Colonic mucosa (tissue), 4 donors: Measurements from ENCODE around the gene NCK2. TPM values are rescaled to one million over a fixed set of nuclear protein-coding genes. Genes with fewer than 3 reads are reported as not detected.

ENCODE experiments used
- DNase-seq: peaks from one replicate; pipeline ENCODE4 v3.0.0-alpha.2; 2020
- H3K27ac ChIP-seq: fragments of 200-600 bp; one replicate; pipeline ENCODE4 v1.8.0; 2021
- H3K27me3 ChIP-seq: fragments of 200-600 bp; one replicate; pipeline ENCODE4 v1.8.0; 2021
- H3K36me3 ChIP-seq: fragments of 200-600 bp; one replicate; pipeline ENCODE4 v1.8.0; 2021
- H3K4me1 ChIP-seq: fragments of 200-600 bp; one replicate; pipeline ENCODE4 v1.8.0; 2021; ENCODE audit warnings: mild to moderate bottlenecking
- H3K4me3 ChIP-seq: fragments of 200-600 bp; one replicate; pipeline ENCODE4 v1.8.0; 2021
- H3K9ac ChIP-seq, 2 donors: one replicate each; pipeline ENCODE4 v1.7.0; 2013; ENCODE audit warnings: control low read depth in 2 of 2, low read depth in 2 of 2, low read length in 2 of 2
- H3K9me3 ChIP-seq: fragments of 200-600 bp; one replicate; pipeline ENCODE4 v1.8.0; 2021
- CTCF ChIP-seq: fragments of 200-600 bp; IDR thresholded peaks from one replicate; pipeline ENCODE4 v1.8.0; 2022; ENCODE audit warnings: antibody characterized with exemption, mild to moderate bottlenecking
- intact Hi-C: fragments of 100-400 bp; cut with DNase I; formaldehyde crosslinking; loops from one replicate; pipeline ENCODE4 v1.14.1; 2022
- total RNA-seq, 2 donors: library from RNA; stranded (reverse); fragmentation: NEBNext Ultra II Directional in 1 of 2; extraction: Animal tissue kit (Norgen Biotek cat#: 25700) in 1 of 2; gene quantifications; one replicate each; pipeline ENCODE4 v1.2.1, GENCODE V29; 2021
- donor health status: healthy.
- donor health status: DM: no; HTN: no; CAD: no.
- donor health status: DM: no; HTN: no; CAD: no.

Gene NCK2
- total RNA-seq, 2 donors from 2014 or later, result 51.3 to 67.5 TPM

GRCh38 chr2:105763076-105763475 lies 18.4 kb downstream of the NCK2 start:
- Histone ChIP-seq H3K4me1 (no peaks in the 10 kb centered on the region), H3K27ac (no peak overlapping the region)
- no peak for TF ChIP-seq CTCF

GRCh38 chr2:105764059-105764458 lies 19.3 kb downstream of the NCK2 start:
- H3K9me3 ChIP-seq, result no peaks in the 10 kb centered on the region
- H3K4me1 ChIP-seq, result no peaks in the 10 kb centered on the region
- intact Hi-C loops, result no loop called here
- no peak for DNase-seq
- H3K36me3 ChIP-seq, result no peaks in the 10 kb centered on the region
- H3K4me3 ChIP-seq, result no peak overlapping the region
- TF ChIP-seq CTCF, result no peak
- no peaks in the 10 kb centered on the region for H3K27me3 ChIP-seq
- no peak overlapping the region for H3K27ac ChIP-seq
- no peak overlapping the region for H3K9ac ChIP-seq

More at GRCh38 chr2:105763076-105763475, 18.4 kb downstream of the NCK2 start:
- Histone ChIP-seq H3K9ac (no peak overlapping the region), H3K4me3 (no peak overlapping the region), H3K36me3 (no peaks in the 10 kb centered on the region), H3K27me3 (no peaks in the 10 kb centered on the region), H3K9me3 (no peaks in the 10 kb centered on the region)
- no peak for DNase-seq
- intact Hi-C loops, result no loop called here

- no peak for DNase-seq
- no peaks in the 10 kb centered on the region for H3K27me3 ChIP-seq
- TF ChIP-seq CTCF, result no peak
- intact Hi-C loops, result no loop called here
- H3K4me3 ChIP-seq, result no peak overlapping the region
- H3K27ac ChIP-seq, result no peak overlapping the region
- H3K4me1 ChIP-seq, result no peaks in the 10 kb centered on the region
- no peak overlapping the region for H3K9ac ChIP-seq
- no peaks in the 10 kb centered on the region for H3K9me3 ChIP-seq
- no peaks in the 10 kb centered on the region for H3K36me3 ChIP-seq
Measured at GRCh38 chr2:105765415-105766299, 20.9 kb downstream of the NCK2 start.

GRCh38 chr2:105766300-105766866 lies 21.7 kb downstream of the NCK2 start:
- no peaks in the 10 kb centered on the region for H3K9me3 ChIP-seq
- no peak overlapping the region for H3K4me3 ChIP-seq
- no peak overlapping the region for H3K27ac ChIP-seq
- no peaks in the 10 kb centered on the region for H3K4me1 ChIP-seq
- no peak overlapping the region for H3K9ac ChIP-seq
- DNase-seq, result no peak
- H3K27me3 ChIP-seq, result no peaks in the 10 kb centered on the region
- no peaks in the 10 kb centered on the region for H3K36me3 ChIP-seq
- no peak for TF ChIP-seq CTCF
- intact Hi-C loops, result no loop called here

GRCh38 chr2:105768176-105768575 lies 23.5 kb downstream of the NCK2 start:
- H3K9ac ChIP-seq, result no peak overlapping the region
- H3K9me3 ChIP-seq, result no peaks in the 10 kb centered on the region
- TF ChIP-seq CTCF, result no peak
- intact Hi-C loops, result no loop called here
- H3K27ac ChIP-seq, result no peak overlapping the region
- H3K4me1 ChIP-seq, result no peaks in the 10 kb centered on the region
- no peak for DNase-seq
- H3K4me3 ChIP-seq, result no peak overlapping the region
- H3K27me3 ChIP-seq, result no peaks in the 10 kb centered on the region
- H3K36me3 ChIP-seq, result no peaks in the 10 kb centered on the region
